ENCODE data around the gene MIGA2.

- TF ChIP-seq POLR2A (IDR thresholded peaks at IDR 0.05), result no peak
- TF ChIP-seq CTCF (IDR thresholded peaks at IDR 0.05), result no peak
- TF ChIP-seq EP300 (IDR thresholded peaks at IDR 0.05), result no peak
- no peak for TF ChIP-seq POLR2AphosphoS5 (IDR thresholded peaks at IDR 0.05)
These were observed 75.2 kb downstream of the MIGA2 start for GRCh38 chr9:129111528-129112151.
